H1 (cell line): ENCODE results near the gene TRAPPC11. TPM values are rescaled to one million over a fixed set of nuclear protein-coding genes. Genes with fewer than 3 reads are reported as not detected.

ENCODE experiments used
- CTBP2 ChIP-seq: IDR thresholded peaks from 2 replicates; pipeline ENCODE4 v1.7.0; 2011; ENCODE audit warnings: borderline replicate concordance, mild to moderate bottlenecking, moderate library complexity, mixed read lengths, low read length; ENCODE audit not compliant: insufficient read depth, insufficient read length
- GTF2F1 ChIP-seq: IDR thresholded peaks from 2 replicates; pipeline ENCODE4 v1.6.1; 2012; ENCODE audit warnings: low read depth, low read length, improper control_type of control experiment, borderline replicate concordance
- SAP30 ChIP-seq: fragments of 300-600 bp; sonication (generic); IDR thresholded peaks from 2 replicates; pipeline ENCODE4 v1.7.1; 2012; ENCODE audit warnings: low read length, moderate library complexity, mild to moderate bottlenecking, inconsistent platforms; ENCODE audit not compliant: insufficient read depth, insufficient replicate concordance
- polyA plus RNA-seq, 7 experiments: library from polyadenylated mRNA; depleted of rRNA in 3 of 7; stranded (reverse) in 5 of 7; unstranded in 2 of 7; fragments of >200 nt in 5 of 7; fragments of 200-250 nt in 2 of 7; gene quantifications; 1 replicate in 5 of 7; 2 replicates in 1 of 7; 4 replicates in 1 of 7; pipeline versions ENCODE4 v1.2.1 to v1.2.3, GENCODE V29; 2011 to 2013; ENCODE audit warnings: missing spikeins in 2 of 7, mixed read lengths in 2 of 7
- total RNA-seq: library from RNA; stranded (reverse); fragmentation: NEBNext Ultra II Directional; extraction: Animal tissue kit (Norgen Biotek cat#: 25700); gene quantifications from 2 replicates; pipeline ENCODE4 v1.2.1, GENCODE V29; 2021

Gene TRAPPC11
- total and polyA plus RNA-seq, 2 of the 8 experiments (the other 6 are each of a cell fraction or from before 2014, with no cell fraction given): 19.2 to 25.9 TPM

DNA sequence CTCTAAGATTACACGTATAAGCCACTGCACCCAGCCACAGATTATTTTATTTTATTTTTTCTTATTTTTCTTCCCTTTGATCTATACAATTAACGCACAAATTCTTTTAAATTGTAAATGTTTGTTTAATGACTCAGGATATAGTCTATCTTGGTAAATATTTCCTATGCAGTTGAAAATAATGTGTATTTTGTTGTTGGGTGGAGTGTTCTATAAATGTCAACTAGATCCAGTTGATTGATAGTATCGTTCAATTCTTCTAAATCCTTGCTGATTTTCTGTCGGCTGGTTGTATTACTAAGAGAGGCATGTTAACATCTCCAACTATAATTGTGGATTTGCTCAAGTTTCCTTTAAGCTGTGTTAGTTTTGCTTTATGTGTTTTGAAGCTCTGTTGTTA lies 92.0 kb downstream of the TRAPPC11 start (continued):
- TF ChIP-seq GTF2F1 (no peak), SAP30 (no peak), CTBP2 (no peak)
